HCT116 (cell line): ENCODE measurements around the gene TAMM41. TPM values are rescaled to one million over a fixed set of nuclear protein-coding genes. Genes with fewer than 3 reads are reported as not detected.

Experiments used
- ATAC-seq: fragments of 200-7000 bp; cut with Tn5 transposase; 2 replicates; pipeline ENCODE4 v1.9.1; 2020; ENCODE audit warnings: mild to moderate bottlenecking, moderate library complexity
- BruUV-seq: library from RNA; stranded (reverse); fragments of 400-500 nt; replicated peaks from 2 replicates; lab custom pipeline; 2021; lab: Mats Ljungman, UMichigan
- CTCF ChIA-PET: fragments of 300-600 bp; sonication (Branson Sonifier 250); formaldehyde crosslinking; loops from one replicate; lab custom pipeline; 2021; ENCODE audit warnings: antibody characterized with exemption; lab: Charles Lee
- POLR2A ChIA-PET: fragments of 300-600, 350-600 bp; sonication (Branson Sonifier 250); formaldehyde crosslinking; loops from one replicate; lab custom pipeline; 2021; ENCODE audit warnings: antibody characterized with exemption; lab: Charles Lee
- RAD21 ChIA-PET, 2 experiments: fragments of 300-600 bp; sonication (Branson Sonifier 250); formaldehyde crosslinking; loops; one replicate each; lab custom pipeline; 2023; ENCODE audit warnings: low total read pairs in 2 of 2; ENCODE audit not compliant: uncharacterized antibody in 2 of 2, unreplicated experiment in 2 of 2, low non-redundant PET in 1 of 2; lab: Charles Lee
- DNase-seq: peaks from one replicate; pipeline ENCODE4 v3.0.0-alpha.2; 2010; ENCODE audit warnings: low read depth, low spot score
- H2AFZ ChIP-seq: fragments of 200-600 bp; shearing (Covaris generic), sonication (generic); 2 replicates; pipeline ENCODE4 v1.6.1; 2017; ENCODE audit warnings: low read depth, mixed run types, mixed read lengths, antibody characterized with exemption, low read length; ENCODE audit not compliant: poor library complexity, severe bottlenecking
- H3K27ac ChIP-seq: 2 replicates; pipeline ENCODE4 v1.5.1; 2012; ENCODE audit warnings: low read depth, low read length
- H3K27me3 ChIP-seq: fragments of 200-600 bp; sonication (generic); 2 replicates; pipeline ENCODE4 v1.6.1; 2016; ENCODE audit warnings: mixed run types, low read length, mixed read lengths; ENCODE audit not compliant: insufficient read depth
- H3K36me3 ChIP-seq, 2 experiments: fragments of 200-500 bp in 1 of 2; fragments of 200-600 bp in 1 of 2; sonication (Bioruptor generic) in 1 of 2; sonication (generic) in 1 of 2; 2 replicates each; pipeline versions ENCODE4 v1.5.1 to v1.6.1; 2014 to 2016; ENCODE audit warnings: low read length in 2 of 2, inconsistent platforms in 1 of 2, mixed read lengths in 1 of 2, mixed run types in 1 of 2; ENCODE audit not compliant: insufficient read depth in 2 of 2, control insufficient read depth in 1 of 2
- H3K4me1 ChIP-seq, 2 experiments: fragments of 200-600 bp in 1 of 2; sonication (generic) in 1 of 2; 2 replicates each; pipeline versions ENCODE4 v1.5.1 to v1.6.1; 2012 to 2017; ENCODE audit warnings: low read length in 2 of 2, inconsistent platforms in 1 of 2, mild to moderate bottlenecking in 1 of 2, mixed read lengths in 1 of 2, mixed run types in 1 of 2, moderate library complexity in 1 of 2; ENCODE audit not compliant: insufficient read depth in 2 of 2, control insufficient read depth in 1 of 2
- H3K4me2 ChIP-seq: fragments of 200-600 bp; sonication (generic); 2 replicates; pipeline ENCODE4 v1.6.1; 2017; ENCODE audit warnings: mixed run types, low read length, mixed read lengths
- H3K4me3 ChIP-seq, 2 experiments: fragments of 200-600 bp in 1 of 2; sonication (generic) in 1 of 2; replicated peaks in 1 of 2; 2 replicates each; pipeline ENCODE4 v1.5.1; 2011 to 2016; ENCODE audit warnings: low read length in 2 of 2, control low read depth in 1 of 2, low read depth in 1 of 2, mild to moderate bottlenecking in 1 of 2, mixed read lengths in 1 of 2, mixed run types in 1 of 2
- H3K79me2 ChIP-seq: fragments of 200-600 bp; sonication (generic); 2 replicates; pipeline ENCODE4 v1.6.1; 2017; ENCODE audit warnings: mild to moderate bottlenecking, mixed run types, low read length, moderate library complexity, mixed read lengths; ENCODE audit not compliant: insufficient read depth
- H3K9ac ChIP-seq: fragments of 200-600 bp; sonication (generic); 2 replicates; pipeline ENCODE4 v1.6.1; 2016; ENCODE audit warnings: low read length, mixed read lengths
- H3K9me2 ChIP-seq: fragments of 200-600 bp; sonication (generic), shearing (Covaris generic); 2 replicates; pipeline ENCODE4 v1.6.1; 2017; ENCODE audit warnings: mixed run types, mild to moderate bottlenecking, moderate library complexity; ENCODE audit not compliant: insufficient read depth
- H3K9me3 ChIP-seq, 2 experiments: fragments of 200-500 bp in 1 of 2; fragments of 200-600 bp in 1 of 2; sonication (Bioruptor generic) in 1 of 2; sonication (generic) in 1 of 2; 2 replicates each; pipeline ENCODE4 v1.6.1; 2014 to 2017; ENCODE audit warnings: low read length in 2 of 2, mixed read lengths in 2 of 2, inconsistent platforms in 1 of 2, low read depth in 1 of 2, mild to moderate bottlenecking in 1 of 2, mixed run types in 1 of 2, moderate library complexity in 1 of 2; ENCODE audit not compliant: control insufficient read depth in 1 of 2, insufficient read depth in 1 of 2
- H4K20me1 ChIP-seq: fragments of 200-600 bp; sonication (generic), shearing (Covaris generic); 2 replicates; pipeline ENCODE4 v1.6.1; 2017; ENCODE audit warnings: mixed run types, mild to moderate bottlenecking, moderate library complexity; ENCODE audit not compliant: insufficient read depth
- CEBPB ChIP-seq: IDR thresholded peaks from 2 replicates; pipeline ENCODE4 v1.6.1; 2012; ENCODE audit warnings: low read depth
- EGR1 ChIP-seq: IDR thresholded peaks from 2 replicates; pipeline ENCODE4 v1.6.1; 2012; ENCODE audit warnings: low read depth
- ELF1 ChIP-seq: IDR thresholded peaks from 2 replicates; pipeline ENCODE4 v1.6.1; 2012; ENCODE audit warnings: low read depth, borderline replicate concordance
- EZH2 ChIP-seq: fragments of 200-600 bp; sonication (generic); IDR thresholded peaks from 2 replicates; pipeline ENCODE4 v1.6.1; 2017; ENCODE audit warnings: antibody characterized with exemption, mixed run types
- EZH2phosphoT487 ChIP-seq: fragments of 200-600 bp; IDR thresholded peaks from 2 replicates; pipeline ENCODE4 v1.6.1; 2018; ENCODE audit warnings: antibody characterized with exemption, borderline replicate concordance
- JUND ChIP-seq: IDR thresholded peaks from 2 replicates; pipeline ENCODE4 v1.6.1; 2012
- MAX ChIP-seq: IDR thresholded peaks from 2 replicates; pipeline ENCODE4 v1.6.1; 2012
- POLR2A ChIP-seq: IDR thresholded peaks from 2 replicates; pipeline ENCODE4 v1.7.0; 2011; ENCODE audit warnings: borderline replicate concordance; ENCODE audit not compliant: insufficient read depth, insufficient read length; ENCODE audit errors: extremely low read depth
- POLR2AphosphoS5 ChIP-seq: IDR thresholded peaks from 2 replicates; pipeline ENCODE4 v1.6.1; 2011; ENCODE audit warnings: mild to moderate bottlenecking, low read depth, low read length, moderate library complexity
- RAD21 ChIP-seq: IDR thresholded peaks from 2 replicates; pipeline ENCODE4 v1.6.1; 2012; ENCODE audit warnings: low read depth, mild to moderate bottlenecking
- REST ChIP-seq: IDR thresholded peaks from 2 replicates; pipeline ENCODE4 v1.6.1; 2012; ENCODE audit warnings: low read depth
- SIN3A ChIP-seq: IDR thresholded peaks from 2 replicates; pipeline ENCODE4 v1.6.1; 2012; ENCODE audit warnings: low read depth
- TCF7L2 ChIP-seq: IDR thresholded peaks from 2 replicates; pipeline ENCODE4 v1.7.0; 2011; ENCODE audit warnings: borderline replicate concordance, inconsistent platforms; ENCODE audit not compliant: insufficient read depth, insufficient read length; ENCODE audit errors: extremely low read depth
- YY1 ChIP-seq: IDR thresholded peaks from 2 replicates; pipeline ENCODE4 v1.6.1; 2011; ENCODE audit warnings: low read length, low read depth, moderate library complexity, mild to moderate bottlenecking; ENCODE audit not compliant: insufficient replicate concordance; ENCODE audit errors: extremely low read depth
- ZNF274 ChIP-seq: fragments of 200-500 bp; sonication (Bioruptor generic); IDR thresholded peaks from 2 replicates; pipeline ENCODE4 v1.6.1; 2014; ENCODE audit warnings: mild to moderate bottlenecking, low read depth, low read length, inconsistent platforms
- intact Hi-C: fragments of 100-400 bp; cut with micrococcal nuclease; formaldehyde crosslinking; loops from 2 replicates; pipeline ENCODE4 v1.10.0; 2022
- total RNA-seq: library from RNA; stranded (reverse); gene quantifications from one replicate; pipeline ENCODE4 v1.2.1, GENCODE V29; 2021; ENCODE audit not compliant: unreplicated experiment
- TF ChIP-seq, protein P1 (sequence below): IDR thresholded peaks from 2 replicates; pipeline ENCODE4 v1.6.1; 2012

TAMM41 gene
- total RNA-seq, 1 experiment from 2014 or later, result 17.9 TPM

DNA sequence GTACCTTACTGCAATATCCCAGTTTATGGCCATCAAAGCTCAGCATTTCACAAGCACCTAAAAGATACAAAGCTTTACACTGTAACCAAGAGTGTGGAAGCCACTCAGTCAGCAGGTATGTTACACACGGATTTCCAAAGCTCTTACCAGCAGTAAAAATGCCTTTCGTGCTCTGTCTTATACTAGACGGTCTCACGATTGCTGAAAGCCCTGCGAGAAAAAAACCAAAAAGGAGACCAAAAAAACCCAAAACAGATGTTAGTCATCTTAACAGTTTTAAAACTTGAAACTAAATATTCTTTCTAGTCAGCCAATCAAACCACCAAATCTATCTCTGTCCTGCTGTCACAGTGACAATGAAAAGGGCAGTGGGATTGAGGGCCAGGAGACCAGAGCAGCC lies 39.0 kb downstream of the TAMM41 start (continued):
- TF ChIP-seq JUND (no peak), CEBPB (no peak), TCF7L2 (no peak), ELF1 (no peak), POLR2AphosphoS5 (no peak), RAD21 (no peak), POLR2A (no peak)

- Histone ChIP-seq H3K27ac (no peak overlapping the region), H3K4me3 (no peak overlapping the region), H3K9me2 (no peaks in the 10 kb centered on the region), H3K36me3 (peaks cover 16 to 35% of the 10 kb centered on the region in 2 experiments; a peak in 3 of 4 replicates), H2AFZ (no peak overlapping the region), H3K4me1 (no peaks in the 10 kb centered on the region), H3K4me2 (no peak overlapping the region), H3K27me3 (no peaks in the 10 kb centered on the region), H3K9me3 (no peaks in the 10 kb centered on the region), H3K9ac (no peak overlapping the region), H3K79me2 (no peaks in the 10 kb centered on the region), H4K20me1 (no peaks in the 10 kb centered on the region)
- RAD21 ChIA-PET, result no interaction called here
- TF ChIP-seq YY1 (no peak), MAX (no peak), ZNF274 (no peak), POLR2AphosphoS5 (no peak), EGR1 (no peak), SIN3A (no peak), EZH2 (no peak), REST (no peak), RAD21 (no peak), EZH2phosphoT487 (no peak)
- TF ChIP-seq, protein P1, sequence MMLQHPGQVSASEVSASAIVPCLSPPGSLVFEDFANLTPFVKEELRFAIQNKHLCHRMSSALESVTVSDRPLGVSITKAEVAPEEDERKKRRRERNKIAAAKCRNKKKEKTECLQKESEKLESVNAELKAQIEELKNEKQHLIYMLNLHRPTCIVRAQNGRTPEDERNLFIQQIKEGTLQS, result no peak
- intact Hi-C loops, result loop anchor here (2.0 kb wide), 1 partner anchor 143 kb away; no protein-coding TSS in a partner anchor
- no peak for ATAC-seq
- POLR2A ChIA-PET, result no interaction called here
- CTCF ChIA-PET, result no interaction called here
- BruUV-seq, result no TSS peak
- no peak for DNase-seq
Observed at GRCh38 chr3:11805716-11806115, 41.0 kb downstream of the TAMM41 start.
